WTC11 (cell line): Measurements from ENCODE around the gene CHD6. TPM values are rescaled to one million over a fixed set of nuclear protein-coding genes. Genes with fewer than 3 reads are reported as not detected.

Source experiments
- ATAC-seq: fragments of 200-7000 bp; cut with Tn5 transposase; 2 replicates; pipeline ENCODE4 v1.10.0; 2021; ENCODE audit warnings: mild to moderate bottlenecking, moderate library complexity
- CTCF ChIA-PET: fragments of 300-600 bp; sonication (Branson Sonifier 250); formaldehyde crosslinking; loops from one replicate; lab custom pipeline; 2021; ENCODE audit warnings: antibody characterized with exemption; lab: Charles Lee
- POLR2A ChIA-PET: fragments of 350-600 bp; sonication (Branson Sonifier 250); formaldehyde crosslinking; loops from one replicate; lab custom pipeline; 2021; ENCODE audit warnings: antibody characterized with exemption; lab: Charles Lee
- DNase-seq: peaks from one replicate; pipeline ENCODE4 v3.0.0; 2021; ENCODE audit warnings: low spot score
- H3K27ac Mint-ChIP-seq: 2 replicates; pipeline ENCODE4 v1.8.0; 2021; ENCODE audit warnings: mixed read lengths
- H3K27me3 Mint-ChIP-seq: 2 replicates; pipeline ENCODE4 v1.8.0; 2021; ENCODE audit warnings: low read depth, mild to moderate bottlenecking, moderate library complexity, mixed read lengths
- H3K36me3 Mint-ChIP-seq: 2 replicates; pipeline ENCODE4 v1.8.0; 2021; ENCODE audit warnings: mixed read lengths
- H3K4me1 Mint-ChIP-seq: 2 replicates; pipeline ENCODE4 v1.8.0; 2022; ENCODE audit warnings: mixed read lengths
- H3K4me3 Mint-ChIP-seq: 2 replicates; pipeline ENCODE4 v1.8.0; 2021; ENCODE audit warnings: mild to moderate bottlenecking, moderate library complexity, mixed read lengths
- H3K9me3 Mint-ChIP-seq: 2 replicates; pipeline ENCODE4 v1.8.0; 2021; ENCODE audit warnings: mixed read lengths
- ATF2 ChIP-seq: sonication (generic); formaldehyde crosslinking; IDR thresholded peaks from 2 replicates; pipeline ENCODE4 v1.8.1; 2022; ENCODE audit warnings: low read depth, missing genetic modification reagents, borderline replicate concordance
- CREM ChIP-seq: sonication (generic); formaldehyde crosslinking; IDR thresholded peaks from 2 replicates; pipeline ENCODE4 v1.8.1; 2022; ENCODE audit warnings: mild to moderate bottlenecking, missing genetic modification reagents, moderate library complexity
- CTCF ChIP-seq: fragments of 200-600 bp; IDR thresholded peaks from 2 replicates; pipeline ENCODE4 v1.8.0; 2022; ENCODE audit warnings: antibody characterized with exemption
- FOXJ3 ChIP-seq: sonication (generic); formaldehyde crosslinking; IDR thresholded peaks from 2 replicates; pipeline ENCODE4 v1.9.0; 2021; ENCODE audit warnings: missing genetic modification reagents, mild to moderate bottlenecking, borderline replicate concordance
- HMGA2 ChIP-seq: fragments of 250-450 bp; sonication (Bioruptor Pico); IDR thresholded peaks from 2 replicates; pipeline ENCODE4 v1.4.0; 2021; ENCODE audit warnings: mild to moderate bottlenecking, moderate library complexity
- HMGXB4 ChIP-seq: sonication (generic); formaldehyde crosslinking; IDR thresholded peaks from 2 replicates; pipeline ENCODE4 v1.8.1; 2023; ENCODE audit warnings: mild to moderate bottlenecking, moderate library complexity, missing genetic modification reagents
- IRF2 ChIP-seq: sonication (generic); formaldehyde crosslinking; IDR thresholded peaks from 2 replicates; pipeline ENCODE4 v1.8.0; 2022; ENCODE audit warnings: low read depth, missing genetic modification reagents, borderline replicate concordance
- MAX ChIP-seq: sonication (generic); formaldehyde crosslinking; IDR thresholded peaks from 2 replicates; pipeline ENCODE4 v1.8.0; 2022; ENCODE audit warnings: mild to moderate bottlenecking, missing genetic modification reagents
- MYBL2 ChIP-seq: sonication (generic); formaldehyde crosslinking; IDR thresholded peaks from 2 replicates; pipeline ENCODE4 v1.8.1; 2023; ENCODE audit warnings: mild to moderate bottlenecking, moderate library complexity, missing genetic modification reagents
- NR3C1 ChIP-seq: sonication (generic); formaldehyde crosslinking; conservative IDR thresholded peaks from 2 replicates; pipeline ENCODE4 v1.8.1; 2023; ENCODE audit warnings: low read depth, mild to moderate bottlenecking, missing genetic modification reagents
- PRDM15 ChIP-seq: sonication (generic); formaldehyde crosslinking; IDR thresholded peaks from 2 replicates; pipeline ENCODE4 v1.8.0; 2022; ENCODE audit warnings: missing genetic modification reagents
- ZNF281 ChIP-seq: sonication (generic); formaldehyde crosslinking; IDR thresholded peaks from 2 replicates; pipeline ENCODE4 v1.8.0; 2023; ENCODE audit warnings: mild to moderate bottlenecking, missing genetic modification reagents
- ZNF425 ChIP-seq: fragments of 250-450 bp; sonication (Bioruptor Pico); conservative IDR thresholded peaks from 2 replicates; pipeline ENCODE4 v1.9.0; 2021; ENCODE audit warnings: mild to moderate bottlenecking
- total RNA-seq: library from RNA; stranded (reverse); gene quantifications from 3 replicates; pipeline ENCODE4 v1.2.3, GENCODE V29; 2021
- TF ChIP-seq, protein P1 (sequence below): sonication (generic); formaldehyde crosslinking; IDR thresholded peaks from 2 replicates; pipeline ENCODE4 v1.8.1; 2023; ENCODE audit warnings: mild to moderate bottlenecking, missing genetic modification reagents

CHD6 gene
- total RNA-seq, 1 experiment from 2014 or later = 52.1 TPM

DNA sequence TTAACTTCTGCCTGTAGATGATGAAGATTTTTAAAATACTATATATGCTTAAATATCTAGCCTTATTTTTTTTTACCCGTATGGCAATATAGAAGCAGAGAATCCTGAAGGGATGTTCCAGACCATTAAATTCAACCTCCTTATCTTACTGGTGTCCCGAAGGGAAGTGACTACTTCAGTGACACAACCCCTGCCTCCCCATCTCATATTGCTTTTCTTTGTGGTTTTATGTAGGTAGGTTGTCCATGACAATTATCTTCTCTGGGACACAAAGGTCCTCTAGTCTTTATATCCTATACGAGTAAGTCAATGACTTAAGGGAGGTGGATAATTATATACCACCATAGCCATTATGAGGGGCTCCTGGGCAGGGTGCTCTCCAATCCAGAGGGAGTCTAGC, 194.2 kb downstream of the CHD6 start (continued):
- TF ChIP-seq PRDM15 = no peak
- TF ChIP-seq HMGA2 (CRISPR knock-in tag) = no peak
- no peak for TF ChIP-seq CTCF
- no peak for TF ChIP-seq CREM (CRISPR knock-in tag)
- TF ChIP-seq MYBL2 (CRISPR knock-in tag) = no peak
- TF ChIP-seq FOXJ3 = no peak
- no peak for TF ChIP-seq ZNF425 (CRISPR knock-in tag)

- DNase-seq = no peak
- CTCF ChIA-PET = no interaction called here
- POLR2A ChIA-PET = interaction anchor here (0.5 kb wide), 1 partner anchor 165 kb away, joined by 3 read pairs; no protein-coding TSS in a partner anchor
Observed at GRCh38 chr20:41422953-41423352, 195.2 kb downstream of the CHD6 start.

More at GRCh38 chr20:41422953-41423352, 195.2 kb downstream of the CHD6 start:
- H3K4me1 Mint-ChIP-seq = no peaks in the 10 kb centered on the region
- peaks cover 57% of the 10 kb centered on the region for H3K36me3 Mint-ChIP-seq
- no peak overlapping the region for H3K27ac Mint-ChIP-seq
- TF ChIP-seq MAX (CRISPR knock-in tag) (no peak), ATF2 (CRISPR knock-in tag) (no peak), IRF2 (CRISPR knock-in tag) (no peak), HMGXB4 (CRISPR knock-in tag) (no peak), NR3C1 (CRISPR knock-in tag) (no peak), ZNF281 (no peak), ZNF425 (CRISPR knock-in tag) (no peak)
- TF ChIP-seq, protein P1, sequence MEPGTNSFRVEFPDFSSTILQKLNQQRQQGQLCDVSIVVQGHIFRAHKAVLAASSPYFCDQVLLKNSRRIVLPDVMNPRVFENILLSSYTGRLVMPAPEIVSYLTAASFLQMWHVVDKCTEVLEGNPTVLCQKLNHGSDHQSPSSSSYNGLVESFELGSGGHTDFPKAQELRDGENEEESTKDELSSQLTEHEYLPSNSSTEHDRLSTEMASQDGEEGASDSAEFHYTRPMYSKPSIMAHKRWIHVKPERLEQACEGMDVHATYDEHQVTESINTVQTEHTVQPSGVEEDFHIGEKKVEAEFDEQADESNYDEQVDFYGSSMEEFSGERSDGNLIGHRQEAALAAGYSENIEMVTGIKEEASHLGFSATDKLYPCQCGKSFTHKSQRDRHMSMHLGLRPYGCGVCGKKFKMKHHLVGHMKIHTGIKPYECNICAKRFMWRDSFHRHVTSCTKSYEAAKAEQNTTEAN (CRISPR knock-in tag) = no peak
- no peaks in the 10 kb centered on the region for H3K9me3 Mint-ChIP-seq
- no peak for ATAC-seq
- H3K4me3 Mint-ChIP-seq = no peak overlapping the region
- H3K27me3 Mint-ChIP-seq = no peaks in the 10 kb centered on the region
